PC-3 (cell line): ENCODE results near the gene KRTAP29-1. TPM values are rescaled to one million over a fixed set of nuclear protein-coding genes. Genes with fewer than 3 reads are reported as not detected.

Experiments used
- ATAC-seq: fragments of 200-7000 bp; cut with Tn5 transposase; 2 replicates; pipeline ENCODE4 v1.9.1; 2020; ENCODE audit warnings: mild to moderate bottlenecking, moderate library complexity
- BruUV-seq: library from RNA; stranded (reverse); fragments of 400-500 nt; replicated peaks from 2 replicates; lab custom pipeline; 2021; lab: Mats Ljungman, UMichigan
- CTCF ChIA-PET: fragments of 300-600 bp; sonication (Branson Sonifier 250); formaldehyde crosslinking; loops from one replicate; lab custom pipeline; 2022; ENCODE audit warnings: antibody characterized with exemption; lab: Charles Lee
- POLR2A ChIA-PET: fragments of 300-600 bp; sonication (Branson Sonifier 250); formaldehyde crosslinking; loops from one replicate; lab custom pipeline; 2022; ENCODE audit warnings: antibody characterized with exemption; ENCODE audit not compliant: unreplicated experiment; lab: Charles Lee
- DNase-seq: peaks from one replicate; pipeline ENCODE4 v3.0.0-alpha.2; 2015
- H2AFZ ChIP-seq: fragments of 300-600 bp; sonication (generic); 2 replicates; pipeline ENCODE4 v1.6.0; 2016; ENCODE audit warnings: antibody characterized with exemption, low read length
- H3F3A ChIP-seq: fragments of 300-600 bp; sonication (generic); one replicate; pipeline ENCODE4 v1.6.0; 2017; ENCODE audit warnings: antibody characterized with exemption, low read length, control low read depth, mild to moderate bottlenecking; ENCODE audit not compliant: unreplicated experiment
- H3K27ac ChIP-seq: fragments of 300-600 bp; sonication (generic); 2 replicates; pipeline ENCODE4 v1.5.1; 2016; ENCODE audit warnings: mild to moderate bottlenecking, low read length
- H3K27me3 ChIP-seq: fragments of 300-600 bp; sonication (generic); 2 replicates; pipeline ENCODE4 v1.6.1; 2016; ENCODE audit warnings: low read length, mixed read lengths
- H3K36me3 ChIP-seq: fragments of 300-600 bp; sonication (generic); 2 replicates; pipeline ENCODE4 v1.6.1; 2016; ENCODE audit warnings: low read depth, mixed run types, low read length, mixed read lengths
- H3K4me1 ChIP-seq: fragments of 300-600 bp; sonication (generic); 2 replicates; pipeline ENCODE4 v1.5.1; 2016; ENCODE audit warnings: low read length; ENCODE audit not compliant: insufficient read depth
- H3K4me2 ChIP-seq: fragments of 300-600 bp; sonication (generic); 2 replicates; pipeline ENCODE4 v1.6.0; 2016; ENCODE audit warnings: low read length
- H3K4me3 ChIP-seq: fragments of 300-600 bp; sonication (generic); 2 replicates; pipeline ENCODE4 v1.5.1; 2016; ENCODE audit warnings: mild to moderate bottlenecking, low read length, mixed read lengths
- H3K79me2 ChIP-seq: fragments of 300-600 bp; sonication (generic); 2 replicates; pipeline ENCODE4 v1.6.1; 2017; ENCODE audit warnings: low read length, mixed read lengths
- H3K9ac ChIP-seq: fragments of 300-600 bp; sonication (generic); 2 replicates; pipeline ENCODE4 v1.6.0; 2016; ENCODE audit warnings: mild to moderate bottlenecking, low read length
- H3K9me2 ChIP-seq: fragments of 300-600 bp; sonication (generic); replicated peaks from 2 replicates; pipeline ENCODE4 v1.6.1; 2016; ENCODE audit warnings: mixed run types, low read length, mixed read lengths
- H3K9me3 ChIP-seq: fragments of 300-600 bp; sonication (generic); 2 replicates; pipeline ENCODE4 v1.6.1; 2016; ENCODE audit warnings: low read length, mixed read lengths
- H4K20me1 ChIP-seq: fragments of 300-600 bp; sonication (generic); 2 replicates; pipeline ENCODE4 v1.6.1; 2016; ENCODE audit warnings: low read length, mixed read lengths
- CTCF ChIP-seq: fragments of 300-600 bp; sonication (generic); conservative IDR thresholded peaks from 2 replicates; pipeline ENCODE4 v1.5.1; 2017; ENCODE audit warnings: antibody characterized with exemption, low read depth, mild to moderate bottlenecking, low read length
- EZH2 ChIP-seq: fragments of 300-600 bp; sonication (generic); IDR thresholded peaks from one replicate; pipeline ENCODE4 v1.6.1; 2017; ENCODE audit warnings: antibody characterized with exemption, mild to moderate bottlenecking, low read length; ENCODE audit not compliant: unreplicated experiment
- EZH2phosphoT487 ChIP-seq: fragments of 300-600 bp; sonication (generic); IDR thresholded peaks from 2 replicates; pipeline ENCODE4 v1.6.1; 2018; ENCODE audit warnings: mild to moderate bottlenecking, antibody characterized with exemption, low read length, borderline replicate concordance
- intact Hi-C: fragments of 100-400 bp; cut with micrococcal nuclease; formaldehyde crosslinking; loops from 2 replicates; pipeline ENCODE4 v1.9.0; 2023
- total RNA-seq: library from RNA; depleted of rRNA; stranded (reverse); fragments of >200 nt; gene quantifications from 2 replicates; pipeline ENCODE4 v1.2.3, GENCODE V29; 2014

Gene KRTAP29-1
- total RNA-seq, 1 experiment from 2014 or later, result not detected

GRCh38 chr17:41324180-41325075 lies 21.8 kb upstream of the KRTAP29-1 start:
- H3K79me2 ChIP-seq, result no peaks in the 10 kb centered on the region
- BruUV-seq, result no TSS peak
- peak; percentile 66 for TF ChIP-seq CTCF
- no peak for TF ChIP-seq EZH2
- TF ChIP-seq EZH2phosphoT487, result no peak
- H3F3A ChIP-seq, result no peaks in the 10 kb centered on the region
- H3K9me3 ChIP-seq, result 0 out of 2 replicates have a peak, but pooled peaks cover 4% of the 10 kb centered on the region
- no peak overlapping the region for H3K27ac ChIP-seq
- POLR2A ChIA-PET, result interaction anchor here (0.5 kb wide), 1 partner anchor 1027 kb away, joined by 3 read pairs; no protein-coding TSS in a partner anchor
- peak; percentile 56 for DNase-seq
- no peaks in the 10 kb centered on the region for H3K27me3 ChIP-seq
- H3K4me2 ChIP-seq, result no peak overlapping the region
- no peaks in the 10 kb centered on the region for H3K9me2 ChIP-seq
- no peak overlapping the region for H2AFZ ChIP-seq
- H4K20me1 ChIP-seq, result no peaks in the 10 kb centered on the region
- H3K4me1 ChIP-seq, result no peaks in the 10 kb centered on the region
- no peak overlapping the region for H3K4me3 ChIP-seq
- H3K9ac ChIP-seq, result no peak overlapping the region
- CTCF ChIA-PET, result no interaction called here
- peak; percentile 64 for ATAC-seq
- intact Hi-C loops, result loop anchor here (5.0 to 10.0 kb wide), 4 partner anchors 170 to 520 kb away; no protein-coding TSS in a partner anchor
- H3K36me3 ChIP-seq, result no peaks in the 10 kb centered on the region; the same call in 1 of the 2 replicates

GRCh38 chr17:41322903-41323895 lies 20.5 kb upstream of the KRTAP29-1 start:
- Histone ChIP-seq H4K20me1 (no peaks in the 10 kb centered on the region), H3K4me1 (no peaks in the 10 kb centered on the region), H3K27me3 (no peaks in the 10 kb centered on the region), H3K4me2 (no peak overlapping the region), H3K4me3 (no peak overlapping the region), H3K9ac (no peak overlapping the region), H3F3A (no peaks in the 10 kb centered on the region), H3K9me3 (0 out of 2 replicates have a peak, but pooled peaks cover 4% of the 10 kb centered on the region), H3K36me3 (no peaks in the 10 kb centered on the region; the same call in 1 of the 2 replicates), H3K27ac (no peak overlapping the region), H3K79me2 (no peaks in the 10 kb centered on the region), H2AFZ (no peak overlapping the region), H3K9me2 (no peaks in the 10 kb centered on the region)
- intact Hi-C loops, result loop anchor here (1.0 to 10.0 kb wide), 7 partner anchors 172 to 518 kb away; no protein-coding TSS in a partner anchor
- ChIA-PET CTCF (interaction anchor here (0.6 to 1.3 kb wide), 7 partner anchors 111 to 661 kb away, joined by 3 to 6 read pairs (median 4); no protein-coding TSS in a partner anchor), POLR2A (no interaction called here)
- no peak for TF ChIP-seq EZH2phosphoT487
- TF ChIP-seq EZH2, result no peak
- no peak for TF ChIP-seq CTCF
- ATAC-seq (no peak), DNase-seq (no peak)
- BruUV-seq, result no TSS peak
